ENCODE results near the gene TAMALIN. TPM values are rescaled to one million over a fixed set of nuclear protein-coding genes. Genes with fewer than 3 reads are reported as not detected.

TAMALIN gene
- total RNA-seq: 10 to 100 TPM; 11.8 to 18.0 (median 16.1) TPM

DNA sequence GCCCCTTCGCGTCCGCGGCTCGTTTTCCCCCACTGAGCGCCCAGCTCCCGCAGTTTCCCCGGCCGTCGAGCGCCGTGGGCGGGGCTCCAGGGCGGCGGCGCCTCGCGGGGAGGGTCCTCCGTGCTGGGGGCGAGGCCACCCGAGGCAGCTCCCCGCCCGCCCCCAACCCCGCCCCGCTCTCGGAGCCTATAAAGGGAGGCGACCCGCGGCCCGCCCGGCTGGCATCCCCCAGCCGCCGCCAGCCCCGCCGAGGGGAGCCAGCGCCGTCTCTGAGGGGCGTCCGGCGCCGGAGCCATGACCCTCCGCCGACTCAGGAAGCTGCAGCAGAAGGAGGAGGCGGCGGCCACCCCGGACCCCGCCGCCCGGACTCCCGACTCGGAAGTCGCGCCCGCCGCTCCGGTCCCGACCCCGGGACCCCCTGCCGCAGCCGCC lies at the start of gene TAMALIN:
TAMALIN (plus strand) TSS at position 221 of the 432 bp plus-strand sequence; CDS start at position 295, 74 bp downstream.
- H3K27me3 ChIP-seq: peaks cover 31% of the 10 kb centered on the region
- no CpG with 5 or more reads among the region's 60 CpGs for WGBS, 2 donors (ENCODE audit: low coverage in 1 of 2)
- TF ChIP-seq POLR2A (IDR thresholded peaks at IDR 0.05): peak; percentile 92 to 96
- TF ChIP-seq EP300 (IDR thresholded peaks at IDR 0.05): no peak
- TF ChIP-seq POLR2AphosphoS5 (IDR thresholded peaks at IDR 0.05): peak; percentile 68
- TF ChIP-seq, protein P1, sequence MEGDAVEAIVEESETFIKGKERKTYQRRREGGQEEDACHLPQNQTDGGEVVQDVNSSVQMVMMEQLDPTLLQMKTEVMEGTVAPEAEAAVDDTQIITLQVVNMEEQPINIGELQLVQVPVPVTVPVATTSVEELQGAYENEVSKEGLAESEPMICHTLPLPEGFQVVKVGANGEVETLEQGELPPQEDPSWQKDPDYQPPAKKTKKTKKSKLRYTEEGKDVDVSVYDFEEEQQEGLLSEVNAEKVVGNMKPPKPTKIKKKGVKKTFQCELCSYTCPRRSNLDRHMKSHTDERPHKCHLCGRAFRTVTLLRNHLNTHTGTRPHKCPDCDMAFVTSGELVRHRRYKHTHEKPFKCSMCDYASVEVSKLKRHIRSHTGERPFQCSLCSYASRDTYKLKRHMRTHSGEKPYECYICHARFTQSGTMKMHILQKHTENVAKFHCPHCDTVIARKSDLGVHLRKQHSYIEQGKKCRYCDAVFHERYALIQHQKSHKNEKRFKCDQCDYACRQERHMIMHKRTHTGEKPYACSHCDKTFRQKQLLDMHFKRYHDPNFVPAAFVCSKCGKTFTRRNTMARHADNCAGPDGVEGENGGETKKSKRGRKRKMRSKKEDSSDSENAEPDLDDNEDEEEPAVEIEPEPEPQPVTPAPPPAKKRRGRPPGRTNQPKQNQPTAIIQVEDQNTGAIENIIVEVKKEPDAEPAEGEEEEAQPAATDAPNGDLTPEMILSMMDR (IDR thresholded peaks at IDR 0.05): no peak
- peaks cover 0 to 77% (median 15%) of the 10 kb centered on the region in 3 donors for H3K4me1 ChIP-seq
- ATAC-seq: peak; percentile 64
- peaks cover 0 to 14% of the 10 kb centered on the region in 2 donors for H3K36me3 ChIP-seq
- H3K9me3 ChIP-seq: no peaks in the 10 kb centered on the region
- peak within 1 kb of the TSS; percentile 8 to 89 (median 88) for H3K27ac ChIP-seq
- H3K4me3 ChIP-seq: peak within 1 kb of the TSS; percentile 35 to 85

DNA sequence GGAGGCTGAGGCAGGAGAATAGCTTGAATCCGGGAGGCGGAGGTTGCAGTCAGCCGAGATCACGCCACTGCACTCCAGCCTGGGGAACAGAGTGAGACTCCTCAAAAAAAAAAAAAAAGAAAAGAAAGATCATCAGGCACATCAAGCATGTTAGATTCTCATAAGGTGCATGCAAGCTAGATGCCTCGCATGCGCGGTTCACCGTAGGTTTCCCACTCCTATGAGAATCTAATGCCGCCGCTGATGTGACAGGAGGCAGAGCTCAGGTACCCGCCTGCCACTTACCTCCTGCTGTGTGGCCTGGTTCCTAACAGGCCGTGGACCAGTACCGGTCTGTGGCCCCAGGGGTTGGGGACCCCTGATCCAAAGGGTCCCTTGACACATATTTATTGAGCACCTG lies 48.2 kb upstream of the TAMALIN start:
- TF ChIP-seq POLR2A (IDR thresholded peaks at IDR 0.05) (no peak), EP300 (IDR thresholded peaks at IDR 0.05) (no peak), POLR2AphosphoS5 (IDR thresholded peaks at IDR 0.05) (no peak)
- TF ChIP-seq, protein P1 (IDR thresholded peaks at IDR 0.05): no peak
- H3K4me1 ChIP-seq: peaks cover 18 to 83% (median 23%) of the 10 kb centered on the region in 3 donors
- H3K4me3 ChIP-seq: no peak overlapping the region
- 100% methylated on average over 1 of the region's 13 CpGs; no CpG with 5 or more reads in 1 of the 2 donors for WGBS, 2 donors (ENCODE audit: low coverage in 1 of 2)
- H3K36me3 ChIP-seq: peaks cover 0 to 4% of the 10 kb centered on the region in 2 donors
- H3K9me3 ChIP-seq: no peaks in the 10 kb centered on the region
- no peak for ATAC-seq
- H3K27ac ChIP-seq: peak overlapping the region in 1 of 4 donors; percentile 32
- no peaks in the 10 kb centered on the region for H3K27me3 ChIP-seq

DNA sequence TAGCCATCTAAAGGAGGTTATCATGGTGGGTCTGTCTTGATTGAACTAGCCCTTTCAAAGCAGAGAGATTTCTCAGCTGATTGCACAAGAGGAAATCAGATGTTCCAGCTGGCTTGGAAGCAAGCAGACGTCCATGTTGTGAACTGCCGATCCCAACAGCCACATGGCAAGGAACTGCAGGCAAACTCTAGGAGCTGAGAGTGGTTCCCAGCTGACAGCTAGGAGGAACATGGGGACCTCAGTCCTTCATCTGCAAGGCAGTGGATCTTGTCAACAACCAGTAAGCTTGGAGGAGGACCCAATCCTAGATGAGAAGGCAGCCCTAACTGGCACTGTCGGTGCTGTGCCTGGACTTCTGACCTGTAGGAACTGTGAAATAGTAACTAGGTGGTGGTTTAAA lies 47.5 kb upstream of the TAMALIN start:
- peaks cover 0 to 4% of the 10 kb centered on the region in 2 donors for H3K36me3 ChIP-seq
- peak; percentile 51 for ATAC-seq
- H3K4me3 ChIP-seq: no peak overlapping the region
- peaks cover 15 to 76% (median 19%) of the 10 kb centered on the region in 3 donors for H3K4me1 ChIP-seq
- no peak for TF ChIP-seq EP300 (IDR thresholded peaks at IDR 0.05)
- no peak for TF ChIP-seq POLR2AphosphoS5 (IDR thresholded peaks at IDR 0.05)
- TF ChIP-seq POLR2A (IDR thresholded peaks at IDR 0.05): no peak
- TF ChIP-seq, protein P1 (IDR thresholded peaks at IDR 0.05): no peak
- peak overlapping the region in 2 of 4 donors; percentile 32 to 37 for H3K27ac ChIP-seq
- no peaks in the 10 kb centered on the region for H3K27me3 ChIP-seq
- no peaks in the 10 kb centered on the region for H3K9me3 ChIP-seq
- 40 to 52% methylated on average over 1 to 3 of the region's 3 CpGs for WGBS, 2 donors (ENCODE audit: low coverage in 1 of 2)

DNA sequence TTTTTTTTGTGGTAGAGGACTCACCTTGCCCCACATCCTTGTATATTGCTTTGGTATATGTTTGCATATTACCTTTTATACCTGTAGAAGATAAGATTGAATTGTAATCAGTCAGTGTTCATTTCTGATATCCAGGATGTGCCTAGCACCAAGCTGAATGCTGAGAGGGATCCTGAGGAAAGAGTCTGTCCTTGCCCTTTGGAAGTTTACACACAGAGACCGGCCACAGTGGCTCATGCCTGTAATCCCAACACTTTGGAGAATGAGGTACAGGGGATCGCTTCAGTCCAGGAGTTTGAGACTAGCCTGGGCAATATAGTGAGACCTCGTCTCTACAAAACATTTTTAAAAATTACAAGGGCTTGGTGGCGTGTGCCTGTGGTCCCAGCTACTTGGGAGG lies 46.8 kb upstream of the TAMALIN start:
- Histone ChIP-seq H3K9me3 (no peaks in the 10 kb centered on the region), H3K27ac (no peak overlapping the region), H3K4me3 (no peak overlapping the region), H3K27me3 (no peaks in the 10 kb centered on the region), H3K36me3 (peaks cover 0 to 4% of the 10 kb centered on the region in 2 donors), H3K4me1 (peaks cover 10 to 69% (median 13%) of the 10 kb centered on the region in 3 donors)
- no peak for ATAC-seq
- 89 to 93% methylated on average over 3 of the region's 4 CpGs for WGBS, 2 donors (ENCODE audit: low coverage in 1 of 2)
- TF ChIP-seq EP300 (IDR thresholded peaks at IDR 0.05): no peak
- TF ChIP-seq POLR2A (IDR thresholded peaks at IDR 0.05): no peak
- TF ChIP-seq, protein P1 (IDR thresholded peaks at IDR 0.05): no peak
- no peak for TF ChIP-seq POLR2AphosphoS5 (IDR thresholded peaks at IDR 0.05)

DNA sequence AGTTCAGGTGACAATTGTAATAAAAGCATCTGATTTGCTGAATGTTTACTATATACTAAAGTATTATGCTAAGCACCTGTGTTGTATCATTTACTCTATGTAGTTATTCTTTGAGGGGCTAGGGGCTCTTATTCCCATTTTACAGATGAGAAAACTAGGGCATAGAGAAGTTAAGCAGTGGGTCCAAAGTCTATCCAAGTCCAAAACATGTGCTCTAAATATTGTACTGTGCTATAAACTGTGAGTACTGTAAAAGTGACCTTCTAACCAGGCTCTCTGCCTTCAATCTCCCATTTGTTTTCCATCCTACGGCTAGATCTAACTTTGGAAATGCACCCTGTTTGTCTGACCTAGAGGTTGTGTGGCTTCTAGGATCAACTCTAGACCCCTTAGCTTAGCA lies 46.3 kb upstream of the TAMALIN start:
- H3K27me3 ChIP-seq: no peaks in the 10 kb centered on the region
- peaks cover 9 to 64% (median 10%) of the 10 kb centered on the region in 3 donors for H3K4me1 ChIP-seq
- H3K9me3 ChIP-seq: no peaks in the 10 kb centered on the region
- H3K27ac ChIP-seq: no peak overlapping the region
- 73 to 88% methylated on average over 1 of the region's 1 CpG for WGBS, 2 donors (ENCODE audit: low coverage in 1 of 2)
- no peak overlapping the region for H3K4me3 ChIP-seq
- no peak for ATAC-seq
- peaks cover 0 to 4% of the 10 kb centered on the region in 2 donors for H3K36me3 ChIP-seq
- TF ChIP-seq POLR2AphosphoS5 (IDR thresholded peaks at IDR 0.05): no peak

All from gastroesophageal sphincter (tissue), 4 donors.